Measurements from ENCODE around the gene TEAD1. TPM values are rescaled to one million over a fixed set of nuclear protein-coding genes. Genes with fewer than 3 reads are reported as not detected.

TEAD1 gene
- total RNA-seq, 1 donor from 2014 or later, result 55.3 TPM

DNA sequence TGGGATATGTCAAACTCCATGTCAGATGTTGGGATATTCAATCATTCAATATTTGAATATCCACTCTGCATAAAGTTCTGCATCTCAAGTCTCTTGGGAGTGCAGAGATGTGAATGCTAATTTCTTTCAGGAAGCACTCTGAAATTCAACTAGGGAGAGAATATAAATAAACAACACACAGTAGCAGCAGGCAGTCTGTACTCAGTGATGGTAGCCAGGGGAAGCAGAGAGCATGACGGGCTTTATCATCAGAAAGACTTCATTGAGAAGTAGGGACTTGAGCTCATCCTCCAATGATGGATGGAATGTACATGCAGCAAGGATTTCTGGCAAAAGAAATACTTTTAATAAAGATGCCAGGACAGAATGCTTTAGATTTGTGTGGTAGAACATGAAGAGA lies 9.8 kb upstream of the TEAD1 start:
- Histone ChIP-seq H3K4me3 (ENCODE audit: low read length in 3 of 3) (no peak overlapping the region), H3K9me3 (ENCODE audit: control insufficient read depth in 3 of 3, low read length in 3 of 3) (no peaks in the 10 kb centered on the region), H3K36me3 (ENCODE audit: control insufficient read depth in 3 of 3, insufficient read depth in 3 of 3, low read length in 3 of 3) (no peaks in the 10 kb centered on the region), H3K4me1 (ENCODE audit: control insufficient read depth in 3 of 3, insufficient read depth in 3 of 3, low read length in 3 of 3) (no peaks in the 10 kb centered on the region), H3K27ac (ENCODE audit: low read depth, low read length) (no peak overlapping the region), H3K27me3 (ENCODE audit: control insufficient read depth in 3 of 3, insufficient read depth in 3 of 3, low read length in 3 of 3) (no peaks in the 10 kb centered on the region), H3K9ac (ENCODE audit: low read depth in 1 of 3, low read length in 3 of 3) (no peak overlapping the region)

DNA sequence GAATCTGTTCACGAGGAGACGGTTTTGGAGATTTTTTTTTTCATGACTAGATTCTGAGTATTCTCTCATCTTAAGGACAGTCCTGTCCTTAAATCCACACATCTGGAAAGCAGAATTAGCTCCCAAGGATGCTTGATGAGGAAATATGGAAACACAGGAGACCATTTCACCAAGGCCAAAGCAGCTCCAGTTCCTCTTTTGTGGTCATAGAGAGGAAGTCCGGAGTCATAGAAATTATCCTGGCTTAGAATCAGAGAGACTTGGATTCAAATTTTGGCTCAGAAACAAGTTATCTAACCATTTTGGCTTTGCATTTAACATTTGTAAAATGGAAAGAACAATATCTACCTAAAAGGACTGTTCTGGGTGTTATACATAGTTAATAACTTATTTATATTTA lies 7.3 kb upstream of the TEAD1 start:
- no peak overlapping the region for H3K4me3 ChIP-seq (ENCODE audit: low read length in 3 of 3)
- no peaks in the 10 kb centered on the region for H3K9me3 ChIP-seq (ENCODE audit: control insufficient read depth in 3 of 3, low read length in 3 of 3)
- H3K27me3 ChIP-seq (ENCODE audit: control insufficient read depth in 3 of 3, insufficient read depth in 3 of 3, low read length in 3 of 3), result no peaks in the 10 kb centered on the region
- H3K36me3 ChIP-seq (ENCODE audit: control insufficient read depth in 3 of 3, insufficient read depth in 3 of 3, low read length in 3 of 3), result no peaks in the 10 kb centered on the region
- H3K27ac ChIP-seq (ENCODE audit: low read depth, low read length), result no peak overlapping the region
- no peak overlapping the region for H3K9ac ChIP-seq (ENCODE audit: low read depth in 1 of 3, low read length in 3 of 3)
- H3K4me1 ChIP-seq (ENCODE audit: control insufficient read depth in 3 of 3, insufficient read depth in 3 of 3, low read length in 3 of 3), result peaks cover 0 to 5% (median 4%) of the 10 kb centered on the region in 3 donors

DNA sequence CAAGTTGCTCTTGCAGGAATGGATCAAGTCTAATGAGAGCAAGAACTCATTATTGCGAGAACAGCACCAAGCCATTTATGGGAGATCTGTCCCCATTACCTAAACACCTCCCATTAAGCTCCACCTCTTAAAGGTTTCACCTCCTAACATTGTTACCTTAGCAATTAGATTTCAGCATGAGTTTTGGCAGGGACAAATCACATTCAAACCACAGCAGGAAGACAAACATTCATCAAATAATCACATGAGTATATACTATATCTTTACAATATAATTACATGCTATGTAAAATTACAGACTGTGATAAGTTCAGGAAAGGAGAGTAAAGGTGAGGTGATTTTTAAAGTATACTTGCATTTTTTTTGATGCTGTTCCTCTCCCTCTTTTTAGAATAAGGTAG lies 6.6 kb upstream of the TEAD1 start:
- Histone ChIP-seq H3K36me3 (ENCODE audit: control insufficient read depth in 3 of 3, insufficient read depth in 3 of 3, low read length in 3 of 3) (no peaks in the 10 kb centered on the region), H3K27me3 (ENCODE audit: control insufficient read depth in 3 of 3, insufficient read depth in 3 of 3, low read length in 3 of 3) (no peaks in the 10 kb centered on the region), H3K4me1 (ENCODE audit: control insufficient read depth in 3 of 3, insufficient read depth in 3 of 3, low read length in 3 of 3) (peaks cover 0 to 5% (median 4%) of the 10 kb centered on the region in 3 donors), H3K27ac (ENCODE audit: low read depth, low read length) (no peak overlapping the region), H3K9me3 (ENCODE audit: control insufficient read depth in 3 of 3, low read length in 3 of 3) (no peaks in the 10 kb centered on the region), H3K4me3 (ENCODE audit: low read length in 3 of 3) (no peak overlapping the region), H3K9ac (ENCODE audit: low read depth in 1 of 3, low read length in 3 of 3) (no peak overlapping the region)

DNA sequence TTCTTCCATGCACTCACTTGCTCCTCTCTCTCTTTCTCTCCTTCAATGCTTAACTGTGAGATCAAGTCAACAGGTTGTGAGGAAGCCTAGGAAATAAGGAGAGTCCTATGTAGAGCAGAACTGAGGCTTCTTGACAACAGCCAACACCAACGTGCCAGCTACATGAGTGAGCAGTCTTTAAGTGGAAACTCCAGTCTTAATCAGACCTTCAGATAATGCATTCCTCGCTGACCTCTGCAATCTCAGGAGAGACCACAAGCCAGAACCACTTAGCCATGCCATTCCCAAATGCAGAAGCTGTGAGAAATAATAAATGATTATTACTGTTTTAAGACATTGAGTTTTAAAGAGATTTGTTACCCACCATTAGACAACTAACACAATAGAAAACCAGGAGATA lies 6.1 kb upstream of the TEAD1 start:
- peaks cover 0 to 6% (median 4%) of the 10 kb centered on the region in 3 donors for H3K4me1 ChIP-seq (ENCODE audit: control insufficient read depth in 3 of 3, insufficient read depth in 3 of 3, low read length in 3 of 3)
- H3K27ac ChIP-seq (ENCODE audit: low read depth, low read length), result no peak overlapping the region
- H3K27me3 ChIP-seq (ENCODE audit: control insufficient read depth in 3 of 3, insufficient read depth in 3 of 3, low read length in 3 of 3), result no peaks in the 10 kb centered on the region
- no peak overlapping the region for H3K4me3 ChIP-seq (ENCODE audit: low read length in 3 of 3)
- H3K36me3 ChIP-seq (ENCODE audit: control insufficient read depth in 3 of 3, insufficient read depth in 3 of 3, low read length in 3 of 3), result no peaks in the 10 kb centered on the region
- no peak overlapping the region for H3K9ac ChIP-seq (ENCODE audit: low read depth in 1 of 3, low read length in 3 of 3)
- H3K9me3 ChIP-seq (ENCODE audit: control insufficient read depth in 3 of 3, low read length in 3 of 3), result no peaks in the 10 kb centered on the region

DNA sequence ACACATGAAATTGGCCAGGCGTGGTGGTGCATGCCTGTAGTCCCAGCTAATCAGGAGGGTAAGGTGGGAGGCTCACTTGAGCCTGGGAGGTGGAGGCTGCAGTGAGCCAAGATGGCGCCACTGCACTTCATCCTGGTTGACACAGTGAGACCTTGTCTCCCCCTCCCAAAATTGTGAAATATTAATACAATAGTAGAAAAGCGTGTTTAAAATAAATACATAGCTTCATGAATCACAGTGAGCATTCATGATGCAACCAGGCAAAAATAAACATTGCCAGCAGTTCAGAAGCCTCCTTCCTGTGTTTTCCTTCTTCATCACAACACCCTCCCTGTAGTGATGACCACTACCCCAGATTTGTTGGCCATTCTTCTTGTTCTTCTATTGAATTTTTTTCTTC lies 4.3 kb upstream of the TEAD1 start:
- no peak overlapping the region for H3K9ac ChIP-seq (ENCODE audit: low read depth in 1 of 3, low read length in 3 of 3)
- no peaks in the 10 kb centered on the region for H3K36me3 ChIP-seq (ENCODE audit: control insufficient read depth in 3 of 3, insufficient read depth in 3 of 3, low read length in 3 of 3)
- H3K4me1 ChIP-seq (ENCODE audit: control insufficient read depth in 3 of 3, insufficient read depth in 3 of 3, low read length in 3 of 3), result peaks cover 0 to 13% (median 4%) of the 10 kb centered on the region in 3 donors
- H3K27me3 ChIP-seq (ENCODE audit: control insufficient read depth in 3 of 3, insufficient read depth in 3 of 3, low read length in 3 of 3), result no peaks in the 10 kb centered on the region
- H3K9me3 ChIP-seq (ENCODE audit: control insufficient read depth in 3 of 3, low read length in 3 of 3), result no peaks in the 10 kb centered on the region
- no peak overlapping the region for H3K27ac ChIP-seq (ENCODE audit: low read depth, low read length)
- H3K4me3 ChIP-seq (ENCODE audit: low read length in 3 of 3), result no peak overlapping the region

DNA sequence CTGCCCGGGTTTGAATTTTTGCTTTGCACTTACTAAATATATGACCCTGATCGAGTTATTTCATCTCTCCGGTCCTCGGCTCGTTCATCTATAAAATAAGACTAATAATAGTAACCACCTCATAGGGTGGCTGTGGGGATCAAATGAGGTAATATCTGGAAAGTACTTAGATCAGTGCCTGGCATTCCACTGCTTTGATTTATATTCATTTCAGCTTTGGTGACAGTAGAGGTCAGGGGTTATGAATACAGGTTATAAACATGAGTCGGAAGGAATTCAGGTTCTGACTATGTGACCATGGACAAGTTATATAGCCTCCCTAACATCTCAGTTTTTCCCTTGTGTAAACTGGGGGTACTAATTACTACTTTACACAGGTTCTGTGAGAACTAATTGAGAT lies 2.9 kb upstream of the TEAD1 start:
- H3K4me1 ChIP-seq (ENCODE audit: control insufficient read depth in 3 of 3, insufficient read depth in 3 of 3, low read length in 3 of 3), result peaks cover 6 to 18% (median 9%) of the 10 kb centered on the region in 3 donors
- no peaks in the 10 kb centered on the region for H3K27me3 ChIP-seq (ENCODE audit: control insufficient read depth in 3 of 3, insufficient read depth in 3 of 3, low read length in 3 of 3)
- H3K9ac ChIP-seq (ENCODE audit: low read depth in 1 of 3, low read length in 3 of 3), result no peak overlapping the region
- H3K4me3 ChIP-seq (ENCODE audit: low read length in 3 of 3), result no peak overlapping the region
- no peaks in the 10 kb centered on the region for H3K9me3 ChIP-seq (ENCODE audit: control insufficient read depth in 3 of 3, low read length in 3 of 3)
- peak overlapping the region; percentile 8 for H3K27ac ChIP-seq (ENCODE audit: low read depth, low read length)
- H3K36me3 ChIP-seq (ENCODE audit: control insufficient read depth in 3 of 3, insufficient read depth in 3 of 3, low read length in 3 of 3), result no peaks in the 10 kb centered on the region

DNA sequence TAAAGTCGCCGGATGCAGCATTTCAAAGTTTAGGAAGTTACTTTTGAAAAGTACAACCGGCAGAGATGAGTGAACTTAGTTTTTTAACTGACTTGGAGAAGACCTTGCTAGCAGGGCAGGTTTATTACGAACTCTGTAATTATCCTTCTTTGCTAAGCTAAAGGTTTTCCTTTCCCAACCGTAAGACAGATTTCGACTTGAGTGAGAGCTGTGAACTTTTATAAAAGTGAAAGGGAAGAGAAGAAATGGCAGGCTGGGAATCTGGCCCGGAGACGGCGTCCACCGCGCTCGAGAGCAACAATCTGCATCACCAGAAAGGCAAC lies 659 bp upstream of the TEAD1 start:
- Histone ChIP-seq H3K27ac (ENCODE audit: low read depth, low read length) (peak overlapping the region; percentile 91), H3K27me3 (ENCODE audit: control insufficient read depth in 3 of 3, insufficient read depth in 3 of 3, low read length in 3 of 3) (no peaks in the 10 kb centered on the region), H3K4me3 (ENCODE audit: low read length in 3 of 3) (peak overlapping the region; percentile 86 to 89 (median 89)), H3K9me3 (ENCODE audit: control insufficient read depth in 3 of 3, low read length in 3 of 3) (no peaks in the 10 kb centered on the region), H3K9ac (ENCODE audit: low read depth in 1 of 3, low read length in 3 of 3) (peak overlapping the region; percentile 88 to 91 (median 91)), H3K4me1 (ENCODE audit: control insufficient read depth in 3 of 3, insufficient read depth in 3 of 3, low read length in 3 of 3) (peaks cover 17 to 29% (median 18%) of the 10 kb centered on the region in 3 donors), H3K36me3 (ENCODE audit: control insufficient read depth in 3 of 3, insufficient read depth in 3 of 3, low read length in 3 of 3) (no peaks in the 10 kb centered on the region)

DNA sequence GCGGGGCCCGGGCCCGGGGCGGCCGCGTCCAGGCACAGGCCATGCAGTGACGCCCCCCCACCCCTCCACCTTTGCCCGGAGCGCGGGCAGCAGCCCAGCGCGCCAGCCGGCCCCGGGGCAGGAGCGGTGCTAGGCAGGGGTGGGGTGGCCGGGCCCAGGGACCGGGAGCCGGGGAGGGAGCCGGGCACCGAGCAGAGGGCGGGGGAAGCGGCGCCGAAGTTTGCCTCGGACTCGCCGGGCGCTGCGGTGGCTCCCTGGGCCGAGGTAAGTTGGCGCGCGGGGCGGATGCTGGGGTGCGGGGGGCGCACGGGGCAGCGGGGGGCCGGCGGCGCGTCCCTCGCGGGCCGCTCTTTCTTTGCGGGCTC lies 332 bp downstream of the TEAD1 start:
- H3K9ac ChIP-seq (ENCODE audit: low read depth in 1 of 3, low read length in 3 of 3), result peak overlapping the region; percentile 61 to 86 (median 71)
- H3K4me1 ChIP-seq (ENCODE audit: control insufficient read depth in 3 of 3, insufficient read depth in 3 of 3, low read length in 3 of 3), result peaks cover 24 to 38% (median 27%) of the 10 kb centered on the region in 3 donors
- no peaks in the 10 kb centered on the region for H3K9me3 ChIP-seq (ENCODE audit: control insufficient read depth in 3 of 3, low read length in 3 of 3)
- H3K36me3 ChIP-seq (ENCODE audit: control insufficient read depth in 3 of 3, insufficient read depth in 3 of 3, low read length in 3 of 3), result no peaks in the 10 kb centered on the region
- peak overlapping the region in 2 of 3 donors; percentile 68 to 74 for H3K4me3 ChIP-seq (ENCODE audit: low read length in 3 of 3)
- H3K27me3 ChIP-seq (ENCODE audit: control insufficient read depth in 3 of 3, insufficient read depth in 3 of 3, low read length in 3 of 3), result no peaks in the 10 kb centered on the region
- peak overlapping the region; percentile 91 for H3K27ac ChIP-seq (ENCODE audit: low read depth, low read length)

DNA sequence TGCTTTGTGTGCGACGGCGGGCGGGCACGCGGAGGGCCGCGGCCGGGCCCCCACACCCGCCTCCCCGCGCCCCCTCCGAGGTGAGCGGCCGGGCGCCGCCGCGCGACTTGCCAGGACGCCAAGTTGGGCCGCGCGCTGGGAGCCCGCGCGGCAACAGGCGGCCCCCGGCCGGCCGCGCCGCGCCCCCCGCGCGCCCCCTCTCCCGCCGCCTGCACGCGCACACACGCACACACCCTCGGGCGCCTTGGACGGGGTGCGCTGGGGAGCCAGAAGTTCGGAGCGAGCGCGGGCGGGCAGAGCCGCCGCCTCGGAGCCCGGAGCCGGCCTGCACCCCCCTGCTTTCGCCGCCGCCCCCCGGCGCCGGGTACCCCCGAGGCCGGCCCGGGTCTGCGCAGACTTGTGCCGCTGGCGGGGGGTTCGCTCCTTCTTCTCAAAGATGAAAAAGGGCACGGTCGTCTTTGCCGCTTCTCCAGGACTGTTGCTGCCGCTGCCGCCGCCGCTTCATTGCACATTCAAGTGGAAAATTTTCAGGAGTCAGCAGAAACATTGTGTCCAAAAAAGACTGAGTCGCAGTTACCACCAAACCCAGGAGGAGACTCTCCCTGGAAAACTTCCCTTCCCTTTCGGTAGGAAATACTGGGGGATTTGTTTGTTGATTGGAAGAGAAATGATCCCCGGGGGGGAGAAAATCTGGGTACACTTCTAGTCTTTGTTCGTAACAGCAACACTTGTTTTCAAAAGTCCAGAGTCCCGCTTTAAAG lies 895 bp downstream of the TEAD1 start:
- Histone ChIP-seq H3K9me3 (ENCODE audit: control insufficient read depth in 3 of 3, low read length in 3 of 3) (no peaks in the 10 kb centered on the region), H3K27me3 (ENCODE audit: control insufficient read depth in 3 of 3, insufficient read depth in 3 of 3, low read length in 3 of 3) (no peaks in the 10 kb centered on the region), H3K27ac (ENCODE audit: low read depth, low read length) (peak overlapping the region; percentile 94), H3K4me3 (ENCODE audit: low read length in 3 of 3) (peak overlapping the region; percentile 69 to 78 (median 74)), H3K9ac (ENCODE audit: low read depth in 1 of 3, low read length in 3 of 3) (peak overlapping the region; percentile 80 to 85 (median 82)), H3K4me1 (ENCODE audit: control insufficient read depth in 3 of 3, insufficient read depth in 3 of 3, low read length in 3 of 3) (peaks cover 30 to 41% (median 30%) of the 10 kb centered on the region in 3 donors), H3K36me3 (ENCODE audit: control insufficient read depth in 3 of 3, insufficient read depth in 3 of 3, low read length in 3 of 3) (no peaks in the 10 kb centered on the region)

DNA sequence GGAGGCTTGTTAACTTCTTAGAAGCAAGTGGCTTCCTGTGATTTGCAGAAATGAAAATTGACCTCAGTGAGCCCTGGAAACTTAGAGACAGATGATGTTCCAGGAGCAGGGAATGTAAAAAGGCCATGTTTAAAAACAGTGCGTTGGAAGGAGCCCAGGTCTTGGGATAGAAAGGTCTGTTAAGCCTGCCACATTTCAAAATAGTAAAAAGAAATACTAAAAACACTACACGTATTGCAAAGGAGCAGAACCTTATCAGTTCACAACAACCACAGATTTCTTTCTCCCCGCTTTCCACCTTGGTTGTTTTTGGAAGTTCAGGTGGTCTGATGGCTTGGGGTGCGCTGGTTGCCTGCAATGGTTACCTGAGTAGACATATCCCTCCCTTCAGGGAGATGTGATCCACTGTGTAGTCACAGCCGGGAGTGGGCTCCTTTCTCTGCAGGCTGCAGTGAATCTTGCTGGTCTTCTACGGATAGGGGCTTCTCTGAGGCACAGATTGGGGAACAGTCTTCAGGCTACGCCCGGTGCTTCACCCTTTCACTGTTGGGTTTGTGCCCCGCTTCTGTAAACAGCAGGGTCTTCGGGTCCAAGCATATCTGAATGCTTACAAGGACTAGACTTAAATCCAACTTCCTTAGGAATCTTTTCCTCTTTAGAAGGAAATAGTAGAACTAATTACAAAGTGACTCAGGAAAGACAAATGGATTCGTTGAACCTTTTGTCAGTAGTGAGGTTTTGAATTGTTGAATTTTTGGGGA lies 1.9 kb downstream of the TEAD1 start:
- peaks cover 37 to 50% (median 37%) of the 10 kb centered on the region in 3 donors for H3K4me1 ChIP-seq (ENCODE audit: control insufficient read depth in 3 of 3, insufficient read depth in 3 of 3, low read length in 3 of 3)
- peak overlapping the region; percentile 80 to 85 (median 82) for H3K9ac ChIP-seq (ENCODE audit: low read depth in 1 of 3, low read length in 3 of 3)
- peak overlapping the region; percentile 94 for H3K27ac ChIP-seq (ENCODE audit: low read depth, low read length)
- H3K4me3 ChIP-seq (ENCODE audit: low read length in 3 of 3), result peak overlapping the region; percentile 69 to 82 (median 74)
- no peaks in the 10 kb centered on the region for H3K27me3 ChIP-seq (ENCODE audit: control insufficient read depth in 3 of 3, insufficient read depth in 3 of 3, low read length in 3 of 3)
- no peaks in the 10 kb centered on the region for H3K9me3 ChIP-seq (ENCODE audit: control insufficient read depth in 3 of 3, low read length in 3 of 3)
- H3K36me3 ChIP-seq (ENCODE audit: control insufficient read depth in 3 of 3, insufficient read depth in 3 of 3, low read length in 3 of 3), result no peaks in the 10 kb centered on the region
